Panc1 (cell line): ENCODE measurements around the gene GNAT3.

ENCODE experiments used
- CTCF ChIP-seq: fragments of 450-650 bp; IDR thresholded peaks from 2 replicates; pipeline ENCODE4 v1.5.1; 2017; ENCODE audit warnings: mild to moderate bottlenecking
- POLR2AphosphoS5 ChIP-seq: IDR thresholded peaks from 2 replicates; pipeline ENCODE4 v1.6.1; 2012; ENCODE audit warnings: mild to moderate bottlenecking, low read depth, low read length, moderate library complexity

GRCh38 chr7:80475383-80475782 is 36.5 kb downstream of the GNAT3 start:
- TF ChIP-seq CTCF (no peak), POLR2AphosphoS5 (no peak)
